ENCODE measurements around the gene SLC22A12. TPM values are rescaled to one million over a fixed set of nuclear protein-coding genes. Genes with fewer than 3 reads are reported as not detected.
A peak's percentile ranks its signal among the peaks of the same experiment; 100 is the strongest.

SLC22A12 gene
- polyA plus RNA-seq, 3 donors: 3.1 to 11.3 (median 3.3) TPM

DNA sequence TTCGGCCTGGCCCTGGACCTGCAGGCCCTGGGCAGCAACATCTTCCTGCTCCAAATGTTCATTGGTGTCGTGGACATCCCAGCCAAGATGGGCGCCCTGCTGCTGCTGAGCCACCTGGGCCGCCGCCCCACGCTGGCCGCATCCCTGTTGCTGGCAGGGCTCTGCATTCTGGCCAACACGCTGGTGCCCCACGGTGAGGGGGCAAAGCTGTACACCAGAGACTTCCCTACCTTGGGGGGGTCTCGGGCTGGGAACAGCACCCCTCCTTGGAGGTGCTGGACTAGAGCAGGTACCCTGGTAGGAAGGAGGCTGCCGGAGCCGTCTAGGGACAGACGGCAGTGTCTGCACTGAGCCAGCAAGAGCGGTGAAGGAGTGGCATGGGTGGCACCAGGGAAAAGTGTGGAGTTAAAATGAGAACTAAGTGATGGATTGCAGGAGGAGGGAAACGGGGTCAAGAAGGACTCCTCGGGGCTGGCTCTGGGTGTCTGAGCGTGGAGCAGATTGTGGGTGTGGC, 8.7 kb downstream of the SLC22A12 start:
- DNase-seq (ENCODE audit: extremely low read depth in 1 of 11, low read depth in 9 of 11, low spot score in 4 of 11): no peak

DNA sequence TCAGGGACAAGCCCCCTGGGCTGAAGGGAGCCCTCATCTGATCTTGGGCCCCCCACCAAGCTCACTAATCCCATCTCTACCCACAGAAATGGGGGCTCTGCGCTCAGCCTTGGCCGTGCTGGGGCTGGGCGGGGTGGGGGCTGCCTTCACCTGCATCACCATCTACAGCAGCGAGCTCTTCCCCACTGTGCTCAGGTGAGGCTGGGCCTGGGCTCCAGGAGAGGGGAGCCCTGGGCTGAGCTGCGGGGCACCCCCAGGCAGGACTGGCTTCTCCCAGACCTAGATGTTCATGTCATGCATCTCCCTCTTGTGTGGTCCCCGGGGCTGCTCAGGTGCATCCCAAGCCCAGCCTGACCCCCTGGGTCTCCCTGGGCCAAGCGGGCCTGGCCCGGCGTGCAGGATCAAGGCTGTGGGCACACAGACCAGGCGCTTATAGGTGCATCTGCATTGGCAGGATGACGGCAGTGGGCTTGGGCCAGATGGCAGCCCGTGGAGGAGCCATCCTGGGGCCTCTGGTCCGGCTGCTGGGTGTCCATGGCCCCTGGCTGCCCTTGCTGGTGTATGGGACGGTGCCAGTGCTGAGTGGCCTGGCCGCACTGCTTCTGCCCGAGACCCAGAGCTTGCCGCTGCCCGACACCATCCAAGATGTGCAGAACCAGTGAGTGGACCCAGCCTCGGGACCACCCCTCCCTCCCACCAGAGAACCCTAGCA, 9.4 kb downstream of the SLC22A12 start:
- no peak for DNase-seq (ENCODE audit: extremely low read depth in 1 of 11, low read depth in 9 of 11, low spot score in 4 of 11)

DNA sequence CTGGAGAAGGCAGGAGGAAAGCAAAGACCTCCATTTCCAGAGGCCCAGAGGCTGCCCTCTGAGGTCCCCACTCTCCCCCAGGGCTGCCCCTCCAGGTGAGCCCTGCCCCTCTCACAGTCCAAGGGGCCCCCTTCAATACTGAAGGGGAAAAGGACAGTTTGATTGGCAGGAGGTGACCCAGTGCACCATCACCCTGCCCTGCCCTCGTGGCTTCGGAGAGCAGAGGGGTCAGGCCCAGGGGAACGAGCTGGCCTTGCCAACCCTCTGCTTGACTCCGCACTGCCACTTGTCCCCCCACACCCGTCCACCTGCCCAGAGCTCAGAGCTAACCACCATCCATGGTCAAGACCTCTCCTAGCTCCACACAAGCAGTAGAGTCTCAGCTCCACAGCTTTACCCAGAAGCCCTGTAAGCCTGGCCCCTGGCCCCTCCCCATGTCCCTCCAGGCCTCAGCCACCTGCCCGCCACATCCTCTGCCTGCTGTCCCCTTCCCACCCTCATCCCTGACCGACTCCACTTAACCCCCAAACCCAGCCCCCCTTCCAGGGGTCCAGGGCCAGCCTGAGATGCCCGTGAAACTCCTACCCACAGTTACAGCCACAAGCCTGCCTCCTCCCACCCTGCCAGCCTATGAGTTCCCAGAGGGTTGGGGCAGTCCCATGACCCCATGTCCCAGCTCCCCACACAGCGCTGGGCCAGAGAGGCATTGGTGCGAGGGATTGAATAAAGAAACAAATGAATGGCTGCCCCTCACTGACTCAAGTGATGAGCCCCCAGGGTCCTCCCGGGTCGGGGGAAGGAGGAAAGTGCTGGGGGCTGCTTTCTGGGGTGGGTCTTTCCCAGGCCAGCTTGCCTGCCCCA, 10.8 kb downstream of the SLC22A12 start:
- DNase-seq (ENCODE audit: extremely low read depth in 1 of 11, low read depth in 9 of 11, low spot score in 4 of 11): no peak

DNA sequence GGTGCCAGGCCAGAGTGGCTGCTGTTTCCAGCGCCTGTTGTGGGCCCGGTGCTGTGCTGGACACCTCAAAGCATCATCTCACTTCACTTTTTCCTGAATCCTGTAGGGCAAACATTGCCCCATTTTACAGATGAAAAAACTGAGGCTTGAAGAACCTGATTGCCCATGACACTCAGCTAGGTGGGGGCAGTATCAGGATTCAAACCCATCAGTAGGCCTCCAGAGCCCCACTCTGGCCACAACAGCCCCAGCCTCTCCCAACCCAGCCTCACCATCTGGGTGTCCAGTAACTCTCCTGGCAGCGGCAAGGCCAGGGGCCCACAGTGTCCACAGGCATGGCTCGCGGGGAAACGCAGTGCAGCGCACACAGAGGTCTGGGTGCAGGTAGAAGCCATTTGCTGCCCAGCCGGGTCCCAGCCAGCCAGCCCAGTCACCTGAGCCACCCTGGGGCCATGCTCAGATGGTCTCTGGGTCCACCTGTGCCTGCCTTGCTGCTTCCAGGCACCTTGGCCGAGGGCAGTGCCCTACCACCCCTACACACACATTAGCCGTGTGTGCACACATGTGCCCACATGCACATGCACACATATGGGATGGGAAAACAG, 11.5 kb downstream of the SLC22A12 start:
- no peak for DNase-seq (ENCODE audit: extremely low read depth in 1 of 11, low read depth in 9 of 11, low spot score in 4 of 11)

DNA sequence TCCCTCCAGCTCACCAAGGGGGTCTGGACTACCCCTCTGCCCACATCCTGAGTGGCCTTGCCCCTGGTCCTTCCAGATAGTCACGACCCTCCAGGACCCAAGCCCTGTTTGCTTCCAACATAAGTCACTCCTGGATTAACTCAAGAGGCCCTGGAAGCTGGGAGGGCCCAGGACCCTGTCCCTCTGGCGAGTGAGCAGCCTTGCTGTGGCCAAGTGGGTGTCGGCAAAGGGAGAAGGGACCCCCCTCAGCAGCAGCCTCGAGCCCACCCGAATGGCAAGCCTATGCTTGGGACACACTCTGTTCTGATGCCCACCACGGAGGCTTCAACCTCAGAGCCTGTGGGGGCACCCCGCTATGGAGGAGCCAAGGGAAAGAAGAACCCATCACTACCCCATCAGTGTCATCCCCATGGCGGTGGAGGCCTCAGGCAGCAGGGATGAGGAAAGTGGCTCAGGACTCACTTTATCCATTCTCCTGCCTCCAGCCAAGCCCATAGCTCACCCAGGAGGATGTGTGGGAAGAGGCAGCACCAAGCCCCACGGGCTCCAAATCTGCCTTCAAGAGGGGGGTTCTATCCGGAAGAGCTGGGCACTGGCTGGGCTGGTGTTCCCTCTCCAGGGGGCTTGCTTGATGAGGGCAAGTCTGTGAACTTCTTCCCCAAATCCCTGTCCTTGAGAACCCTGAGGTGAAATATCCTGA, 12.5 kb downstream of the SLC22A12 start:
- DNase-seq (ENCODE audit: extremely low read depth in 1 of 11, low read depth in 9 of 11, low spot score in 4 of 11): no peak

DNA sequence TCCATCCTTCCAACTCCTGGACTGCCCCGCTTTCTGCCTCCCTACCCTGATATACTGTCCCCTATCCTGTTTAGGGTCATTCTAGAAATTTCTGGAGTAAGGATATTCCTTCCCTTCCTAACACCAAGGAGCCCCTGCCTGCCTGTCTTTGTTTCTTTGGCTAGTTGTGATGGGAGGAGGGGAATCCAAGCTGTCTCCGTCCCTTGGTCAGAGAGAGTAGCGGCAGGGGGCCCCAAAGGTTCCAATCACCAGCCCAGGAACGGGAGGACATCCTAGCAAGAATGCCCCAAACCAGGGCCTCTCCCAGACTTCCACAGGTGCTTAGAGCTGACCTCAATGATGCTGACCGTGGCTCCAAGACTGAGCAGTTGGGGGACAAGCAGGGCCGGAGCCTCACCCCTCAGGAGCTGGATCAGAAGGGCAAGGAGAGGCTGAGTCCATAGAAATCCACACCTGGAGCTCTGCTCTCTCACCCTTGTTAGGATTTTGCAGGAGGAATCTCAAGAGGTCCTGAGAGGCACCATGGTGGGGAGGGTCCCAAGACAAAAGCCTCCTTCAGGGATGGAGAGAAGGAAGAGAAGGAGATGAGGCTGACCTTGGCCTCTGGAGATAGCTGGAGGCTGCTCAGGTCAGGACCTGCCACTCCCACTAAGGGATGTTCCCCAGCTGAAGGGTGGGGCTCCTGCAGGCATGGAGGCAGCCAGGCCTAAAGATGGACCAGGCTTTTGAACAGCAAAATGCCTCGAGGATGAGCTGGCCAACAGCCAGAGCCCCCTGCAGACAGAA, 13.6 kb downstream of the SLC22A12 start:
- no peak for DNase-seq (ENCODE audit: extremely low read depth in 1 of 11, low read depth in 9 of 11, low spot score in 4 of 11)

DNA sequence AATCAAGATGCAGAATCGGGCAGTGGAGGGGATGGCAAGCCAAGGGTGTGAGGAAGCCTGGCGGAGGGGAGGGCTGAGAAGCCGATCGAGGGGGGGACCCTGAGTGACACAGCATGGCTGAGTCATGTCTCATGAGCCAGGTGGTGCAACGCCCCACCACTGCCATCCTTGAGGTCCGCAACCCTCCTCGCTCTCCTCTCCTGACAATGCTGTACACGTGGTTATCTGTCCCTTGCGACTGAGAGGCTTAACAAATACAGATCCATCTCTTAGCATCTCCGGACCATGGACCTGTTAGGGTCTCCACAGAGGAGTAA, 14.2 kb downstream of the SLC22A12 start:
- DNase-seq (ENCODE audit: extremely low read depth in 1 of 11, low read depth in 9 of 11, low spot score in 4 of 11): no peak

DNA sequence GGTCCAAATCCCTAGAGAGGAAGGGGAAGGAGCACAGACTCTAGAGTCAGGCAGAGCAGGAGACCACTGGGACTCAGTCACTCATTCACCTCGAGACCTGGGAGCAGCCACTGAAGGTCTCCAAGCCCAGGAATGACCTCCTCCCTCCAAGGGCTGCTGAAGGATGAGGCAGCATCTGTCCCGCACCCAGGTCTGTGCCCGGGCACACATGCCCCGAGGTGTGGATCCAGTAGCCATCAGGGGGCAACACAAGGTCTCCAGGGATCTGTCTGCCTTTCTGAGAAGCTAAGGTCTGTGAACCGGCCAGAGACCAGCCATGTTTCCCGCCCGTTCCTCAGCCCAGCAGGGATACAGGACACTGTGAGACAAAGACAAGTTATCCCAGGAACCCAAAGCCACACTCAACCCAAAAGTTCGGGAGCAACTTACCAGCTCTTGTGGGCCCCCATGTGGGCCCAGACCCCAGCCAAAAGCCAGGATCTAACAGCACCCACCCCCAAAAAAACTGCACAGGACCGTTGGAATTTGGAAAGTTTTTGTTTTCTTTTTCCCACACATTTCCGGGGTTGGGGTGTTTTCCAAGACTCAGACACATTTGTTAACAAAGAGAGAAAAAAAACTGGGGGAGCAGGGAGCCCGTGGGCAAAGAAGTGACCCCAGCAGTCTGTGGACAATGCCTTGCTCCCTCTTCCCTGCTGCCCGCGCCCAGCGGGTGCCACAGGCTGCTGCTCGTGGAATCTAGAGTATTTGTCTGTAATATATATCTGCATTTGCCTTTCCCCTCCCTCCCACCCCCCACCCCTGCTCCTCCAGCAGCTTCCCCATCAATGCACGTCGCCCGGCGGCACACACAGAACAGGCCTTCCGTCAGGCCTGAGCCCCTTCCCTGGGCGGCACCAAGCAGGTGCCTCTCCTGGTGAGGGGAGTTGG, 14.9 kb downstream of the SLC22A12 start:
- no peak for DNase-seq (ENCODE audit: extremely low read depth in 1 of 11, low read depth in 9 of 11, low spot score in 4 of 11)

DNA sequence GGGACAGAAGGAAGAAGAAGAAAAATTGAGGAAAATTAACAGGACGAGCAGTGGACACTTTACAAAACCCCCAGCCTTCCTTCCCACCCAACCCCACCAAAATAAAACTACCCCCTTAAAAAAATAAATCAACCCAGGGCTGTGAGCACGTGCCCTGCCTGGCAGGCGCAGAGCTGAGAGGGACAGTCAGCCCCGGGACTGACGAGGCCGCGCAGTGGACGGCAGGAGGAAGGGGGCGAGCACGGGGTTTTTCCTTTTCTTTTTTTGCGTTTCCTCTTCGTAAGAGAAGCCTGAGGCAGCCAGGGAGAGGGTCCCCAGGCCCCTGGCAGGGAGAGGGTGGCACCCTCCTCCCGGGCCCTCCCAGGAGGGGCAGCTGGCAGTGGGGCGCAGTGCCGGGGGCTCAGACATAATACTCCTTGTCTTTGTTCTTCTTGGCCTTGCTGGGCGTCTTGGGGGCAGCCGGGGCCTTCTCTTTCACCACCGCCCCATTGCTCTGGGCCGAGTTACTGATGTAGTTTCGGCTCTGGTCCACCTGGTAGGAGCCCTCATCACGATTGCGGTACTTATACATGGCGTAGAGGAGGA, 15.9 kb downstream of the SLC22A12 start:
- DNase-seq (ENCODE audit: extremely low read depth in 1 of 11, low read depth in 9 of 11, low spot score in 4 of 11): no peak

DNA sequence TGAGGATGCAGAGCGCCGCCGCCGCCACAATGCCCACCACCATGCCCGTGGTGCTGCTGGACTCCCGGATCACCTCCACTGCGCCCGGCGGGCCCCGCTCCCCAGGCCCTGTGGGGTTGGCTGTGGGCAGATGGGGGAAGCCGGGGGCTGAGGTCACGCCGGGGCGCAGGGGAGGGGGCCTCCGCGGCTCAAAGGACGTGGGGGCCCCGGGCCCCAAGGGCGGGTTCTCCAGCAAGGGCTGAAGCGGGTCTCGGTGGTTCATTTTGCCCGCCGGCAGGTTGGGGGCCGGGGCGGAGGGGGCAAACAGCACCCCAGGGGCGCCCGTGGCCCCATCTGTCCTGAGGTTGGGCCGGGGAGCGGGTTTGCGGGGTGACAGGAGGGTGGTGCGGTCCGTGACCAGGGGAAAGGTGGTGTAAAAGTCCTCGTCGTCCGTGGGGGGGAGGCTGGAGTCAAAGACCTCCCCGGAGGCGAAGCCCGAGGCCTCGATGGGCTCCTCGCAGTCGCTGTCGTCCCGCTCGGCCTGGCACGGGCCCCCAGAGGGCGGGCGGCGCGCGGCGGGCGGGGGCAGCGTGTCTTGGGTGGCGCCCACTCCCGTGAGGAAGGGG, 16.5 kb downstream of the SLC22A12 start:
- DNase-seq (ENCODE audit: extremely low read depth in 1 of 11, low read depth in 9 of 11, low spot score in 4 of 11): no peak

DNA sequence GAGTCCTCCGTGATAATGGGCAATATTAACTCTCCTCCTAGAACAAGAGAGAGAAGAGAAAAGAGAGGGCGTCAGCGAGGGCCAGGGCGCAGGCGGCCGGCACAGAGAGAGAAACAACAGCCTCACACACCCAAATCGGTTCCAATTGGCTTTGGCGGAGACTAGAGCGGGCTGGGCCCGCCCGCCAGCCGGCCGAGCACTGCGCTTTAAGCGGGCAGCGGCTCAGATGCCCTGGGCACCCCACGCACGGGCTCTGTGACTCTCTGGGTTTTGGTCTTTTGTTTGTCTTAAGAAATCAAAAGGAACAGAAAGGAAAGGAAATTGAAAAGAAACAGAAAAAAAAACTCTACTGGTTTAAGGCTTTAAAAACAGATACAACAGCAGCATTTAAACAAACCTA, 17.0 kb downstream of the SLC22A12 start:
- no peak for DNase-seq (ENCODE audit: extremely low read depth in 1 of 11, low read depth in 9 of 11, low spot score in 4 of 11)

DNA sequence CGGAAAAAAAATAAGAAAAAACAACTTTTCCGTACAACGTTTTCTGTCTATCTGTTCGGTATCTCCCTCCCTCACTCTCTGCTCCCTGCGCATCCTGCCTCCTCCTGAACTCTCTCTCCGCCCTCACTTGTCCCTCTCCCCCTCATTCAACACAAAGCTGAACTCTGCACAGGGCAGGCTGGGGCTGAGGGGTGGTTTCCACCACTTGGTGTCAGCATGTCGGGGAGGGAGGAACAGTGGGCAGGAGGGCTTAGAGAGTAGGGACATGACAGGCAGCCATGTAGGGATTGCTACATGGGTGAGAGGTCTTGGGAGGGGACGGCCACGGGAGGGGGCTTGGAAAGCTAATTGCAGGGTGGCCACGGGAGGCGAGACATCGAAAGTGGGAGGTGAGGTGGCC, 17.6 kb downstream of the SLC22A12 start:
- DNase-seq (ENCODE audit: extremely low read depth in 1 of 11, low read depth in 9 of 11, low spot score in 4 of 11): peak in 2 of 11 donors; percentile 10 to 30

DNA sequence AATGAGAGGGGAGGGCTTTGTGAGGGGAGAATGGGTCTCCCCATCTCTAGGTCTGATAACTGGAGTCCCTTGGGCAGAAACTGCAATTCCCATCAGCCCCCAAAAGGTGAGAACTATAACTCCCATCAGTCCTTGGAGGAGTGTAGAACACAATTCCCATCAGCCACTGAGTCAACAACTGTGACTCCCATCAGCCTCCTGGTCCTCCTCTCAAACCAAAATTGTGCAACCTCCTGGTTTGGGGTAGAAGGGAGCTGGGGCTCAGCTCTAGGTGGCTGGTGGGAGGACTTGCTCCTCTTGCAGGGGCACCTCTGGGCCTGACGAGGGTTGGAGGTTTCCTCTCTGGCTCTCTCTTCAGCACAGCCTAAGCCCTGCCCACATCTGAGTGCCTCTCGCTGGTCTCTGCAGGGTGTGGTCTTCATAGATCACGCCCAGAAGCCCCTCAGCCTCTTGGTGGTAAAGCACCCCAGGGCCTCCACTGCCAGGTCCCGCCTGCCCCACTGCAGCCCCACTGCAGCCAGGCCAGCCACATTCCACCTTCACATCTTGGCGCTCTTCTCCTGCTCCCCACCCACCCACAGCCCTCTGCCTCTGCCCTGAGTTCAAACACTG, 18.5 kb downstream of the SLC22A12 start:
- no peak for DNase-seq (ENCODE audit: extremely low read depth in 1 of 11, low read depth in 9 of 11, low spot score in 4 of 11)

DNA sequence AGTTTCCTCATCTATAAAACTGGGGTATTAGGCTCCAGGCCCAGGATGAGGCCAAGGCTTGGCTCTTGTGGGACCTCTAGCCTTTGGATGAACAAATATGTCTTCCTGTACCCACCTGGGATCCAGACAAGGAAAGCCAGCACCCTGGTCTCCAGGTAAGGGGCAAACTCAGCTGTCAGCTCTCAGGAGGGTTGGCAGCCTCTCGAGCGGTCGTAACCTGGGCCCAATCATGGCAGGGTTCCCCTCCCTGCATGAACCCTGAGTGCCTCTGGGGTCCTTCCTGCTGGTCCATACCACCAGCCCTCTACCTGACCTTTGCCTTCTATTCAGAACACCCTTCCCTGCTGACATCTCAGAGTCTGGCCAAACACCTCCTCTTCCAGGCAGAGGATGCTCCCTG, 19.6 kb downstream of the SLC22A12 start:
- DNase-seq (ENCODE audit: extremely low read depth in 1 of 11, low read depth in 9 of 11, low spot score in 4 of 11): no peak

DNA sequence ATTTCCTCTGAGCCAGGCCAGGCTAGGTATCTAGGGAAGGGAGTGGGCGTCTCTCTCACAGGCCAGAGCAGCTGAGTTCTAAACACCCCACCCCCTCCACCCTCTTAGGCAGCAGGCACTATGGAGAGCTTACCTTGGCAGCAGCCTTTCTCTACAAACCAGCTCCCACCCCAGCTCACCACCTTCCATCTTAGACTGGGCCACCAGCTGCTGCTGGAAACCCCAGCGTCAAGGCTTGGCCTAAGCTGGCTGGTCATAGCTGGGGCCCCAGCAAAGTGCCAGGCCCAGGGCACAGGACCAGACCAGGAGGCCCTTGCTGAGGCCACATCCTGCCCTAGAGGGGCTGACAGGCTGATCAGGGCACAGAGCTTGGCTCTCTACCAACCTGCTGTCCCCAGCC, 20.2 kb downstream of the SLC22A12 start:
- no peak for DNase-seq (ENCODE audit: extremely low read depth in 1 of 11, low read depth in 9 of 11, low spot score in 4 of 11)

DNA sequence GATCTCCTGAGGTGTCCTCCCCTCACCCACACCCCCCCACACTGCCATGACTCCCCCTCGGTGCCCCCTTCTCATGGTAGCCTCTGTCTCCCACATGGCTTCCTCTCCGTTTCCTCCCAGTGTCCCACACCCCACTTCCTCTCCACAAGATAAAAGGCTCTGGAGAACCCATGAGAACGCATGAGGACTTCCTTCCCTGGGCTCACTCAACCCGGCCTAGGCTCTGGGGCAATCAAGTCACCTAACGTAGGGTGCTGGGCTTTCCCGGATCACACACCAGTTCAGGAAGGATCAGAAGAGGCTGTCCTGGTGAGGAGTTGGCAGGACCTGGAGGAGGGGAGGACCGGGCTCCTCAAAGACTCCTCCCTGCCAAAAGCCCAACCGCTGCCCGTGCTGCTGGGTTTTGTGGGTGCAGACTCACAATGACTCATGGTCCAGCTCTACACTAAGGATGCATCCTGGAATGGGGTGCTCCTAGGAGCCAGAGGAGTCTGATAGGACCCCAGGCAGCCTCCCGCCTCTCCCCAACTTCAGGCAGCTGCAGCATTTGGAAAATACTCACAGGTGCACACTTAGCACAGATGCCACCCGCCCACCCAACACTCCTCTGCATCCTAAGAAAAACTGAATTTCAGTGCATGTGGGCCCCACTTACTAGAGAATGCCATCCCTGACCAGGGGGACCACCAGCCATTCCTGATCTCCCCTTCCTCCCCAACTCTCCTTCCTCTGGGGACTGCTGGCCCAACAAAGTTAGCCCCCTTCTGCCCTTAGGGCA, 21.0 kb downstream of the SLC22A12 start:
- DNase-seq (ENCODE audit: extremely low read depth in 1 of 11, low read depth in 9 of 11, low spot score in 4 of 11): no peak
